Heart left ventricle (tissue), 13 donors: ENCODE measurements around the gene HTATSF1.

ENCODE experiments used
- CTCF ChIP-seq, 12 donors: fragments of 200-600 bp; sonication (generic) in 4 of 12; IDR thresholded peaks; one replicate each; pipeline versions ENCODE4 v1.5.0 to v1.8.0; 2018 to 2022; ENCODE audit warnings: antibody characterized with exemption in 12 of 12, mild to moderate bottlenecking in 5 of 12
- POLR2A ChIP-seq, 2 donors: fragments of 450-650 bp; IDR thresholded peaks; one replicate each; pipeline ENCODE4 v1.6.1; 2017; ENCODE audit warnings: antibody characterized with exemption in 2 of 2, mild to moderate bottlenecking in 2 of 2, moderate library complexity in 2 of 2
- donor health status: ischemic (EF 13 %, LVEDD 7.1; RV severe dilation, severe dysfunction).
- donor health status: DM: no; HTN: yes; CAD: no.
- donor health status: DM: no; HTN: no; CAD: no.
- donor health status: ischemic (EF 25% LVEDD 6.9; RV normal size, moderate dysfunction).
- donor health status: ischemic (EF 25% LVEDD 5.7; RV mildly dilated, moderate dysfunction).
- donor health status: ischemic (EF 35%, LVEDD 5.7; RV mildly dilated, moderate dysfunction).
- donor health status: nonischemic (EF 11% LVEDD 7.7; RV severe dilation, severe dysfunction).
- donor health status: DM: yes; HTN: yes; CAD: no.
- donor health status: PGD.
- donor health status: ischemic (EF 29% LVEDD 5.4; RV normal size, mild dysfunction).
- donor health status: nonischemic (EF 23%, LVEDD 6.1; RV moderate dilation, normal function).

DNA sequence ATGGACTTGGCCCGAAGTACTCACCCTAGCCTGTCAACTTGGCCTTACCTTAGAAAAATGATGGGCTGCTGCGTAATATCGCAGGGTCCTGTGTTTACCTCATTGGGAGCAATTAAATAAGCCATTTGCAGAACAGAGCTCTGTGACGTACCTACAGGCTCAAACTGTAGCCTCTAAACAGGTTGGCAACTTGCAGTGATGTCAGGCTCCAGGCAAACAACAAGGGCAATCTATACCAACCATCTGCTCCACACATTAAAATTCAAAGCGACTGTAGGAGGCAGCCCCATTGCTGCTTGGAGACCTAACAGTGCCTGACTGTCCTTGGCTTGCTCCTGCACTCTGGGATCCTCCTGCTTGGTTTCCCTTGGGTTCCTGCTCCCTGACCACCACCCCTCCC lies 51.8 kb downstream of the HTATSF1 start:
- TF ChIP-seq CTCF (IDR thresholded peaks at IDR 0.05) = no peak
- no peak for TF ChIP-seq POLR2A (IDR thresholded peaks at IDR 0.05)
